A673 (cell line): ENCODE results near the gene ACTN2. TPM values are rescaled to one million over a fixed set of nuclear protein-coding genes. Genes with fewer than 3 reads are reported as not detected.
A peak's percentile ranks its signal among the peaks of the same experiment; 100 is the strongest.

ENCODE experiments used
- BruUV-seq: library from RNA; stranded (reverse); fragments of 400-500 nt; replicated peaks from 2 replicates; lab custom pipeline; 2021; lab: Mats Ljungman, UMichigan
- CTCF ChIA-PET: fragments of 300-600 bp; sonication (Branson Sonifier 250); formaldehyde crosslinking; loops from one replicate; lab custom pipeline; 2022; ENCODE audit warnings: antibody characterized with exemption; lab: Charles Lee
- POLR2A ChIA-PET: fragments of 300-600 bp; sonication (Branson Sonifier 250); formaldehyde crosslinking; loops from one replicate; lab custom pipeline; 2022; ENCODE audit warnings: antibody characterized with exemption; ENCODE audit not compliant: low non-redundant PET; lab: Charles Lee
- DNase-seq: peaks from one replicate; pipeline ENCODE4 v3.0.0-alpha.2; 2015; ENCODE audit warnings: low spot score
- H3K27ac ChIP-seq: fragments of 200-600 bp; sonication (generic); 2 replicates; pipeline ENCODE4 v1.5.1; 2016; ENCODE audit warnings: mixed run types, low read depth, mild to moderate bottlenecking, mixed read lengths, antibody characterized with exemption, low read length; ENCODE audit not compliant: poor library complexity, severe bottlenecking
- H3K27me3 ChIP-seq: fragments of 200-600 bp; sonication (generic); replicated peaks from 2 replicates; pipeline ENCODE4 v1.6.1; 2017; ENCODE audit warnings: mixed run types, low read depth, mild to moderate bottlenecking, mixed read lengths, antibody characterized with exemption, low read length; ENCODE audit not compliant: insufficient read depth, poor library complexity
- H3K36me3 ChIP-seq: fragments of 200-600 bp; sonication (generic); 2 replicates; pipeline ENCODE4 v1.6.1; 2016; ENCODE audit warnings: mixed run types, mild to moderate bottlenecking, mixed read lengths, antibody characterized with exemption, low read length; ENCODE audit not compliant: insufficient read depth, poor library complexity, severe bottlenecking
- H3K4me1 ChIP-seq: fragments of 200-600 bp; sonication (generic); 2 replicates; pipeline ENCODE4 v1.6.1; 2017; ENCODE audit warnings: mixed run types, mild to moderate bottlenecking, mixed read lengths, antibody characterized with exemption, low read length; ENCODE audit not compliant: insufficient read depth, poor library complexity, severe bottlenecking
- H3K4me3 ChIP-seq: fragments of 200-600 bp; sonication (generic); 2 replicates; pipeline ENCODE4 v1.5.1; 2016; ENCODE audit warnings: low read depth, mixed run types, mild to moderate bottlenecking, mixed read lengths, low read length; ENCODE audit not compliant: poor library complexity, severe bottlenecking
- H3K9me3 ChIP-seq: fragments of 200-600 bp; sonication (generic); 2 replicates; pipeline ENCODE4 v1.6.1; 2016; ENCODE audit warnings: mixed run types, low read depth, mild to moderate bottlenecking, mixed read lengths, antibody characterized with exemption, low read length; ENCODE audit not compliant: poor library complexity, severe bottlenecking
- CTCF ChIP-seq: fragments of 300-800, 200-600 bp; sonication (generic); conservative IDR thresholded peaks from 2 replicates; pipeline ENCODE4 v1.5.1; 2017; ENCODE audit warnings: low read depth, mild to moderate bottlenecking, antibody characterized with exemption, low read length, moderate library complexity, mixed read lengths
- EZH2 ChIP-seq: fragments of 200-600 bp; sonication (generic); IDR thresholded peaks from 2 replicates; pipeline ENCODE4 v1.6.1; 2017; ENCODE audit warnings: borderline replicate concordance, low read depth, mild to moderate bottlenecking, mixed read lengths, antibody characterized with exemption, low read length; ENCODE audit not compliant: poor library complexity, severe bottlenecking
- intact Hi-C: fragments of 100-400 bp; cut with micrococcal nuclease; formaldehyde crosslinking; loops from one replicate; pipeline ENCODE4 v1.10.0; 2022; ENCODE audit not compliant: unreplicated experiment
- total RNA-seq: library from RNA; stranded (reverse); gene quantifications from 2 replicates; pipeline ENCODE4 v1.2.3, GENCODE V29; 2021

ACTN2 gene
- total RNA-seq, 1 experiment from 2014 or later, result 39.4 TPM

GRCh38 chr1:236733653-236734052 is 47.4 kb downstream of the ACTN2 start:
- Histone ChIP-seq H3K27me3 (no peaks in the 10 kb centered on the region), H3K36me3 (peaks cover 62% of the 10 kb centered on the region), H3K4me3 (no peak overlapping the region), H3K9me3 (no peaks in the 10 kb centered on the region), H3K4me1 (no peaks in the 10 kb centered on the region), H3K27ac (peak overlapping the region; percentile 54)
- TF ChIP-seq EZH2, result no peak
- no peak for TF ChIP-seq CTCF
- ChIA-PET CTCF (no interaction called here), POLR2A (no interaction called here)
- no peak for DNase-seq
- BruUV-seq, result no TSS peak
- intact Hi-C loops, result loop anchor here (10.0 kb wide), 1 partner anchor 129 kb away; the partner anchor contains the start of gene HEATR1

- TF ChIP-seq EZH2 (no peak), CTCF (no peak)
- Histone ChIP-seq H3K27me3 (no peaks in the 10 kb centered on the region), H3K4me1 (no peaks in the 10 kb centered on the region), H3K4me3 (no peak overlapping the region), H3K27ac (peak overlapping the region; percentile 54), H3K9me3 (no peaks in the 10 kb centered on the region), H3K36me3 (peaks cover 68% of the 10 kb centered on the region)
- DNase-seq, result peak; percentile 15
- ChIA-PET POLR2A (no interaction called here), CTCF (no interaction called here)
- intact Hi-C loops, result loop anchor here (10.0 kb wide), 1 partner anchor 129 kb away; the partner anchor contains the start of gene HEATR1
- BruUV-seq, result no TSS peak
These were observed 48.0 kb downstream of the ACTN2 start for GRCh38 chr1:236734141-236734765.

- POLR2A ChIA-PET, result no interaction called here
These were observed 50.5 kb downstream of the ACTN2 start for GRCh38 chr1:236736761-236737160.

More at GRCh38 chr1:236736761-236737160, 50.5 kb downstream of the ACTN2 start:
- CTCF ChIA-PET, result no interaction called here
- H3K27me3 ChIP-seq, result no peaks in the 10 kb centered on the region
- BruUV-seq, result no TSS peak
- H3K36me3 ChIP-seq, result peaks cover 74% of the 10 kb centered on the region
- no peak overlapping the region for H3K27ac ChIP-seq
- no peaks in the 10 kb centered on the region for H3K4me1 ChIP-seq
- no peak for DNase-seq
- intact Hi-C loops, result loop anchor here (10.0 kb wide), 1 partner anchor 132 kb away; the partner anchor contains the start of gene HEATR1
- no peaks in the 10 kb centered on the region for H3K9me3 ChIP-seq
- TF ChIP-seq CTCF (no peak), EZH2 (no peak)
- no peak overlapping the region for H3K4me3 ChIP-seq
